ENCODE results near the gene ASL. TPM values are rescaled to one million over a fixed set of nuclear protein-coding genes. Genes with fewer than 3 reads are reported as not detected.
"Not testable (repeated sequence)": the region's sequence is repeated elsewhere in the genome, so short reads cannot be mapped to it uniquely, and the experiment has no call there.

Gene ASL
- total RNA-seq, 1 donor from 2014 or later: 8.0 TPM

DNA sequence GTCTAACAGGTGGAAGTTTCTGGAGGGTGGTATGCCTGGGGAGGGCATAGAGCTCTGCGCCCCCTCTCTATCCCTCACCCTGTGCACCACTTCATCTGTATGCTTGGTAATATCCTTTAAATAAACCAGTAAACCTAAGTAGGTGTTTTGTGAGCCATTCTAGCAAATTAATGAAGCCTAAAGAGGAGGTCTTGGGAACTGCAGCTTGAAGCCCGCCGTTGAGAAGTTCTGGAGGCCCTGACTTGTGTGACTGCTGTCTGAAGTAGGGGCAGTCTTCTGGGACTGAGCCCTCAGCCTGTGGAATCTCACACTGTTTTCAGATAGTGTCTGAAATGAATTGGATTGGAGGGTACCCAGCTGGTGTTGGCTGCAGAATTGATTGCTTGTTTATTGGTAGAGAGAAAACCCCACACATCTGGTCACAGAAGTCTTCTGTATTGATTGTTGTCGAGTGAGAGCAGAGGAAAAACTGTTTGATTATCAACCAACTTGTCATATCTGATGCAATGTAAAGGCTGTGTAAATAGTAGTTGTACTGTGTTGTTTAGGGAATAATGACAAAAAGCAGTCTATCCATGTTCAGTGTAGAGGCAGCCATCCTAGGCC is 43.7 kb downstream of the ASL start:
- no peak for DNase-seq

DNA sequence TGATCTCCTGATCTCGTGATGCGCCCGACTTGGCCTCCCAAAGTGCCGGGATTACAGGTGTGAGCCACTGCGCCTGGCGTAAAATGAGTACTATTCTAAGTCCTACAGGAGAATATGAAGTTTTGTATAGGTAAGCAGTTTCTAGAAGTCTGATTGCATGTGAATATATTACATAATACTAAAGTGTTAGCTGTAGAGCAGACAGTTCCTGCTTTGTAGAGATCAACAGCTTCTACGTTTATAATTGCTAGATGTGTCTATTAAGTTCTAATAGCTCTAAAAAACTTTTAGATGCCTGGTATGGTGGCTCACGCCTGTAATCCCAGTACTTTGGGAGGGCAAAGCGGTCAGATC is 47.5 kb downstream of the ASL start:
- no peak for DNase-seq

DNA sequence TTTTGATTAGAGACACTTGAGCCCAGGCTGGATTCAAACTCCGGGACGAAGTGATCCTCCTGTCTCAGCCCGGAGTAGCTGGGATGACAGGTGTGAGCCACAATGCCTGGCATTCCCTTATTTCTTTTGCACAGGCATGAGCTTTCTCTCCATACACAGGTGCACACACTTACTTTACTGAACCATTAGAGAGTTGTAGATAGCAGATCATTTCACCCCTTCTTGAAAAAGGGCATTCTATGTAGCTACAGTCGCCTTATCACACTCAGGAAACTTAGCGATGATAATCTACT is 48.9 kb downstream of the ASL start:
- not testable (repeated sequence) for DNase-seq

DNA sequence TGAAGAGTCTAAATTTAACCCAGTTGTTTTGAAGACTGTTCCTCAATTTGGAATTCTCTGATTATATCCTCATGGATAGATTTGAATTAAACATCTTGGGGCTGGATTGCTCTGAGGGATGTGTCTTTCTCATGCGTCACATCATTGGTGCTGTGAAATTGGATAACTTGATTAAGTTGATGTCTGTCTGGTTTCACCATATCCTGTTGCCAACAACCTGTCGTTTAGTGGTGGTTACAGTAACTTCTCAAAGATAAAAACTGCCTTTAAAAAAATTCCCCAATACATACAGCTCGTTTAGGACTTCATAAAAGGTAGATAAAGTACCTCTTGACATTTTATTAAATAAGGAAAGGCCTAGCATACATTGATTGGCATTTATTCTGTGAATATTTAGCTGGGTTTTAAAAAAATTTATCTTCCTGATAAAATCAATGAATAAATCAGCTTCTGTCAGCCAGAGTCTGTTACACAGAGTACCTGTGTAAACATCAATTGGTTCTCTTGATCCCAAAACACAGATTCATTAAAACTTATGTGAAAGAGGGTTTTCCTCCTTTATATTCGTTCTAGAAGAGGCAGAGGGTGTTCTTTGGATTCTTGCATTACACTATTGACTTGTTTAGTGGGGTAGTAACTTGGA is 49.6 kb downstream of the ASL start:
- DNase-seq: peak; percentile 51

DNA sequence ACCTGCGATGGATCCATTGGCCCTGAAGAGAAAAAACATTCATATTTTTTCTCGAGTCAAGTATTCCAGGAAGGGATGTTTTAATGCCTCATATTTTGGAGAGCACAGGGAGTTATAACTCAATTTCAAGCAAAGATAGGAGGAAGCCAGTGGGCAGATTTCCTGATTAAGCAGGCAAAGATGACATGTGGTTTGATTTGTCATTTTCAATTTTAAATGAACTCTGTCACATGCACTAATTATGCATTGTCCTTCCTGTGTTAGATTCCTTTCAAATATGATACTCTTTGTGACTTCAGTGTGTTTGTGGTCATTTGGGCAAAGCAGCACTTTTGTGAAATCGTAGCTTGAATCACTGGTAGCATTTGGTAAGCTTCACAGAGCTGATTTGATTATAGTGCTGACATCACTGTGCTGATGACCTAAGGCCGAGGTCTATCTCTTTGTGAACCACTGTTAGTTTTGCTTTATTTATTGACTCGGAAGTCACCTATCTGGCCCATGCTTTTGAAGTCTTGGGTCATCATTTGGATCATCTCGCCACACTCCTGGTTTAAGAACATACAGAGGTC is 50.2 kb downstream of the ASL start:
- DNase-seq: not testable (repeated sequence)

DNA sequence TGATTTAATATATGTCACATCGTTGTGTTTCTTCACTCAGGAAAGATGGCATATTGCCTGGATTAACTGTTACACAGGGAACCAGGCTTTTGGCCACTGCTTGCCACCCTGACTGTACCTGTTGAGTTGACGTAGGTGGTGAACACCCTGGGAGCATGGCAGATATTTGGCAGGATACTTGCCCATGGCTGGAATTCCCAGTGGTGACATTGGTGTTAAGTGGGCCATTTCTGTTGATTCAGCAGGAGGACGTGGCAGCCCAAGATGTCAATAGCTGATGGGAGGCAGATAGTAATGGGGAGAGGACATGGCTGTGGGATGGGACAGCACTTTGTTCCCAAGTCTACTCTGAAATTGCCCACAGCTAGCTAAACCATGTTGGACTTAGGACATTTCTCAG is 51.6 kb downstream of the ASL start:
- not testable (repeated sequence) for DNase-seq

DNA sequence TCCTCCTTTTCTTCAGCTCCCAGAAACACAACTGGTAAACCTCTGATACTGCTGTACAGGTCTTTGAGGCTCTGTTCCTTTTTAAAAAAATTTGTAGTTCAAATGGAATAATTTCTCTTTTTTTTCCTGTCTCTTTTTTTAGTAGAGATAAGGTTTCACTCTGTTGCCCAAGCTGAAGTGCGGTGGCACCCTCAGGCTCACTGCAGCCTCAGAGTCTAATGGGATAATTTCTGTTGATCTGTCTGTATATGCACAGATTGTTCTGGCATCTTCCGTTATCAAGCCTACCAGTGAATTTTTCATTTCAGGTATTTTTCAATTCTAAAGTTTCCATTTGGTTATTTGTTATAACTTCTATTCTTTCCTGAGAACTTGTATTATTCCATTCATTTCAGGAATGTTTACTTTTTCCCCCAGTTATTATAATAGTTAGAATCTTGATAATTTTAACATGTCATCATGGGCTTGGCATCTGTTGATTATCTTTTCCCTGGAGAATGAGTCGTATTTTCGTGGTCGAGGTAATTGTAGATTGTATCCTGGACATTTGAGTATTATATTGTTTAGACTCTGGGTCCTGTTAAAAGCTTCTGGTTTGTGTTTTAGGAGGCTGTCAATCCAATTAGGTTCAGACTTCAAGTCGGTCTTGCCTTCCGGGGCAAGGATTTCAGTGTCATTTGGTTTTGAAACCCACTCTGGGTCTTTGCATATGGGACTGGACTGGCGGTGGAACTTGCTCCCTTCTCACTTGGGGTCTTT is 63.6 kb downstream of the ASL start:
- DNase-seq: no peak

DNA sequence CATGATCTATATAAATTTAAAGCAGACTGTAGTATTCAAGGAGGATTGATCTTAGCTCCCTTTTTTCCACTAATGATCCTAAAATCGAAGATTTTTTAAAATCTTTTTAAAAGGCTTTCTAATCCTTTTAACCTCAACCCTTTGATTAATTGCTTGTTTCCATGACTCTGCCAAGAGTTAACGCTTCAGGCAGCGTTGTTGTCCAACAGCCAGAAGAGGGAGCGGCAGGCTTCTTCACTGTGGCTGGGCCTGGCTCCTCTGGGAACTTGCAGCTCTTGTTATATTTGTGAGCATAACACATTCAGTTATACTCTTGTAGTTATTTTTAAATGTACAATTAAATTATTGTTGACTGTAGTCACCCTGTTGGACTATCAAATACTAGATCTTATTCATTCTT is 65.3 kb downstream of the ASL start:
- DNase-seq: peak; percentile 87

DNA sequence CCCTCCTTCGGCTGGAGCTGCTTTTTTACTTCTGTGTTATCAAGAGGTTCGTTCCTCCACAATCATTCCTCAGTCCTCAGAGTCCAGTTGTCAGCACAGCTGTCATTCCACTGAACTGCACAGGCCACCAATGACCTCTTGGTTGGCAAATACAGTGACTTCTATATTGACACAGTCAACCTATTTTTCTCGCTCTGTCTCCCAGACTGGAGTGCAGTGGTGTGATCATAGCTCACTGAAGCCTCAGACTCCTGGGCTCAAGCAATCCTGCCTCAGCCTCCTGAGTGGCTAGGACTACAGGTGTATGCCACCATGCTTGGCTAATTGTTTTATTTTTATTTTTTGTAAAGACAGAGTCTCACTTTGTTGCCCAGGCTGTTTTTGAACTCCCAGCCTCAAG is 66.7 kb downstream of the ASL start:
- DNase-seq: no peak

DNA sequence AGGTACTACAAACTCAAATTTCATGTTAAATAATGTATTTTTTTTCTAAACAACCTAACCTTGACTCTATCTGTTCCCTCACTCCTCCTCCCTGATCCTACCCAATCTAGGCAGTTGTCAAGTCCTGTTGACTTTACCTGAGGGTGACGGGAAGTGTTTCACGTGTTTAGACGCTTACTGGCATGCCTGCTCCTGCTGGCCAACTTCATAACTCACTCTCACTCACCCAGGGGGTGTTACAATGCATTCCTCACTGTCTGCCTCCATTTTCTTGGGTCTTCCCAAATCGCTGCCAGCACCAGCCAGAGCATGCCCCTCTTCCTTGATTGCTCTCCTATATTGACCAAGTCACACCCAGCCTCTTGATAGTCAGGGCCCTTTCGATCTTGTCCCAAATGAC is 67.4 kb downstream of the ASL start:
- DNase-seq: peak; percentile 7

Other genes with a start within 250 kb of the ASL start
- 20.4 TPM for gene VKORC1L1, start 202.7 kb upstream of the ASL start, total RNA-seq
- 25.2 TPM for gene GUSB, start 93.6 kb upstream of the ASL start, total RNA-seq
- gene CRCP, start 39.0 kb downstream of the ASL start, total RNA-seq: 28.2 TPM
- gene TPST1, start 129.5 kb downstream of the ASL start, total RNA-seq: 63.3 TPM

All from skin of body (tissue), 2 donors.